Mononuclear cell (primary cell): ENCODE data around the gene UBA1. TPM values are rescaled to one million over a fixed set of nuclear protein-coding genes. Genes with fewer than 3 reads are reported as not detected.

Source experiments
- H3K27me3 ChIP-seq: 2 replicates; pipeline ENCODE4 v1.6.0; 2011; ENCODE audit warnings: low read length, control low read depth; ENCODE audit not compliant: insufficient read depth
- H3K4me1 ChIP-seq: 2 replicates; pipeline ENCODE4 v1.5.1; 2011; ENCODE audit warnings: mild to moderate bottlenecking, low read length, control low read depth; ENCODE audit not compliant: insufficient read depth
- H3K4me3 ChIP-seq: 2 replicates; pipeline ENCODE4 v1.5.1; 2011; ENCODE audit warnings: mild to moderate bottlenecking, low read length, moderate library complexity
- H3K9me3 ChIP-seq: 2 replicates; pipeline ENCODE4 v1.5.1; 2011; ENCODE audit warnings: low read depth, mild to moderate bottlenecking, control low read depth, low read length
- total RNA-seq: library from RNA; depleted of rRNA; stranded (reverse); fragments of >200 nt; gene quantifications from one replicate; pipeline ENCODE4 v1.2.3, GENCODE V29; 2012

Gene UBA1
- 53.2 TPM for total RNA-seq

- H3K4me1 ChIP-seq, result peaks cover 57% of the 10 kb centered on the region
- H3K27me3 ChIP-seq, result no peaks in the 10 kb centered on the region
- no peaks in the 10 kb centered on the region for H3K9me3 ChIP-seq
- H3K4me3 ChIP-seq, result peak within 1 kb of the TSS; percentile 62
Measured at GRCh38 chrX:47193475-47194193, at the start of gene UBA1. TSS of gene UBA1 (plus strand) at chrX:47193829. CDS start at chrX:47198803, 4,974 bp downstream.

- peak overlapping the region; percentile 59 for H3K4me3 ChIP-seq
- H3K4me1 ChIP-seq, result peaks cover 32% of the 10 kb centered on the region
- H3K9me3 ChIP-seq, result no peaks in the 10 kb centered on the region
- no peaks in the 10 kb centered on the region for H3K27me3 ChIP-seq
Measured at GRCh38 chrX:47143894-47144625, 49.6 kb upstream of the UBA1 start.

GRCh38 chrX:47144626-47145394 is 48.8 kb upstream of the UBA1 start, which contains the start of the genes NDUFB11 and RBM10:
TSS of gene NDUFB11 (minus strand) at chrX:47144702. CDS start at chrX:47144679, 23 bp downstream.
TSS of gene RBM10 (plus strand) at chrX:47145221. CDS start at chrX:47147482, 2,261 bp downstream.
- H3K4me1 ChIP-seq, result peaks cover 32% of the 10 kb centered on the region
- H3K9me3 ChIP-seq, result no peaks in the 10 kb centered on the region
- peak within 1 kb of the TSS; percentile 59 for H3K4me3 ChIP-seq
- no peaks in the 10 kb centered on the region for H3K27me3 ChIP-seq

- Histone ChIP-seq H3K9me3 (no peaks in the 10 kb centered on the region), H3K4me1 (peaks cover 32% of the 10 kb centered on the region), H3K27me3 (no peaks in the 10 kb centered on the region), H3K4me3 (peak overlapping the region; percentile 59)
Measured at GRCh38 chrX:47145395-47146120, 48.1 kb upstream of the UBA1 start.

GRCh38 chrX:47146121-47146935 is 47.3 kb upstream of the UBA1 start:
- H3K4me1 ChIP-seq, result peaks cover 32% of the 10 kb centered on the region
- no peaks in the 10 kb centered on the region for H3K9me3 ChIP-seq
- H3K27me3 ChIP-seq, result no peaks in the 10 kb centered on the region
- peak overlapping the region; percentile 59 for H3K4me3 ChIP-seq

- H3K4me1 ChIP-seq, result peaks cover 32% of the 10 kb centered on the region
- H3K27me3 ChIP-seq, result no peaks in the 10 kb centered on the region
- no peak overlapping the region for H3K4me3 ChIP-seq
- H3K9me3 ChIP-seq, result no peaks in the 10 kb centered on the region
Measured at GRCh38 chrX:47146936-47147859, 46.4 kb upstream of the UBA1 start.

- H3K4me3 ChIP-seq, result no peak overlapping the region
- H3K27me3 ChIP-seq, result no peaks in the 10 kb centered on the region
- no peaks in the 10 kb centered on the region for H3K9me3 ChIP-seq
- H3K4me1 ChIP-seq, result peaks cover 24% of the 10 kb centered on the region
Measured at GRCh38 chrX:47148946-47149345, 44.7 kb upstream of the UBA1 start.

GRCh38 chrX:47151435-47151834 is 42.2 kb upstream of the UBA1 start:
- Histone ChIP-seq H3K27me3 (no peaks in the 10 kb centered on the region), H3K9me3 (no peaks in the 10 kb centered on the region), H3K4me3 (no peak overlapping the region), H3K4me1 (peaks cover 15% of the 10 kb centered on the region)

- no peaks in the 10 kb centered on the region for H3K4me1 ChIP-seq
- H3K27me3 ChIP-seq, result no peaks in the 10 kb centered on the region
- no peaks in the 10 kb centered on the region for H3K9me3 ChIP-seq
- H3K4me3 ChIP-seq, result no peak overlapping the region
Measured at GRCh38 chrX:47156611-47157520, 36.8 kb upstream of the UBA1 start.

GRCh38 chrX:47158131-47158530 is 35.5 kb upstream of the UBA1 start:
- Histone ChIP-seq H3K27me3 (no peaks in the 10 kb centered on the region), H3K4me1 (no peaks in the 10 kb centered on the region), H3K4me3 (no peak overlapping the region), H3K9me3 (no peaks in the 10 kb centered on the region)

GRCh38 chrX:47158781-47159180 is 34.8 kb upstream of the UBA1 start:
- H3K27me3 ChIP-seq, result no peaks in the 10 kb centered on the region

GRCh38 chrX:47160781-47161180 is 32.8 kb upstream of the UBA1 start:
- Histone ChIP-seq H3K9me3 (no peaks in the 10 kb centered on the region), H3K27me3 (no peaks in the 10 kb centered on the region), H3K4me3 (no peak overlapping the region), H3K4me1 (no peaks in the 10 kb centered on the region)

More at GRCh38 chrX:47158781-47159180, 34.8 kb upstream of the UBA1 start:
- H3K4me3 ChIP-seq, result no peak overlapping the region
- no peaks in the 10 kb centered on the region for H3K9me3 ChIP-seq
- no peaks in the 10 kb centered on the region for H3K4me1 ChIP-seq
